Fibroblast of the conjunctiva (primary cell): ENCODE results near the gene GSTA1.
"Not testable (repeated sequence)": the region's sequence is repeated elsewhere in the genome, so short reads cannot be mapped to it uniquely, and the experiment has no call there.

ENCODE experiments used
- DNase-seq: peaks from one replicate; pipeline ENCODE4 v3.0.0-alpha.2; 2010; ENCODE audit warnings: low read depth

The GSTA1 gene

DNA sequence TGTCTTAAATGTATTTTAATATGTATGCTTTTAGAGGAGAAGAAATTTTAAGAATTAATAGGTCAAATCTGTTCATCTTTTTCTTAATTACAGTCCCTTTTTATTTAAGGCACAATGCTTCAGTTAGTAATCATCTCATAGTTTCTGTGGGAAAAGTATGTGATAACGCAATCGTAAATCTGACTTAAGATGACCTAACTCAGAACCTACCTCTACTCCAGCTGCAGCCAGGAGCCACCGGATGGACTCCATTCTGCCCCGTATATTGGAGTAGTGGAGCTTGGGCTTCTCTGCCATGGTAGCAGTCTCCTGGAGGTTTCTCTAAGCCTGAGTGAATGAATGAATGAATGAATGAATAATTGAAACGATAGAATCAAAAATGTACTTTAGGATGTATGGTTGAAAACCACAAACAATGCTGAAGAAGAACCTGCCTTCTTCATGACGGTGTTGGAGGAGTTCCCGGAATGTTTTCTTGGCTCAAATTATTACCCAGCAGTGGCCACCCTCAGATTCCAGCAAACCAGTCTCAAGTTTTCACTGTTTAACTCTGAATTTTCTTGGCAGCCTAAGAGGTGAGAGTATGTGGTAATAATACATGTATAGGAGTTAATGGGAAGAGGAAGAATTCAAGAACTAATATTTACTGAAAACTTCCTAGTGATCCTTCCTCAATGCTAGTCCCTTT, 45.8 kb downstream of the GSTA1 start:
- not testable (repeated sequence) for DNase-seq

- DNase-seq: no peak
Measured at GRCh38 chr6:52754443-52754842, 49.2 kb downstream of the GSTA1 start.

GRCh38 chr6:52753137-52753536, 50.5 kb downstream of the GSTA1 start:
- DNase-seq: not testable (repeated sequence)

DNA sequence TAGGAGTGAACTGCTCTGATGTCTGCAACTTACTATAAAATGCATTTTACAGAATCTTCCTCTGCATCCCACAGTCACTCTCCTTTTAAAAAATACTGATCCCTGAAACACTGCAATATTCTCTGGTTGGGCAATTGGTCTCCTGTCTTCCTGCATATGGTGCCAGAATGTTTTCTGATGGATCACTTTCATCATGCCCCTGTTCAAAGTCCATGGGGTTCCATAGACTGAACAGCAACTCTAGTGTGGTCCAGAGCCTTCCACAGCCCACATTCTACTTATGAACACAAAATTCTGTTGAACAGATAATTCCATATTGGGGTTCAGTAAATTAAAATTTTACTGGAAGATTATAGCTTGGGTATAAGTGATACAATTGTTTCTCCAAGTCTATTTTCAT, 51.3 kb downstream of the GSTA1 start:
- DNase-seq: no peak

- no peak for DNase-seq
Measured at GRCh38 chr6:52749556-52750152, 54.0 kb downstream of the GSTA1 start.

GRCh38 chr6:52747301-52747700, 56.3 kb downstream of the GSTA1 start:
- not testable (repeated sequence) for DNase-seq

DNA sequence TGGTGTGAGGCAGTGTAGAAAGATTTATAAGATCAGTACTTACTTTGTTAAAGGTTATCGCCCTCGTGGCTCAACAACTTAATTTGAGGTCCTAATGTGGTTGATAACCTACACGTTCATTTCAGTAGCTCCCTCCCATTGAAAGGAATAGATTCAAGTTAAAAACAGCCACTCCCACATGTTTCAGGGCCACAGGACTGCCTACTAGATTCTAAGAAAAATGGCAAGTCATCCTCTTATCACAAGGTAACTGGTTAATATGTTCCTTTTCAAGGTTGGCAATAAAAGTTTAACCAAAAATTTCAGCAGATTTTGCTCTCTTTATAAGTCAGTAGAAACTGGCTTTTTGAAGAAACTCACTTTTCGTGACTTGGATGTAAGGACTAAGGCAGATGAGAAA, 57.4 kb downstream of the GSTA1 start:
- no peak for DNase-seq

DNA sequence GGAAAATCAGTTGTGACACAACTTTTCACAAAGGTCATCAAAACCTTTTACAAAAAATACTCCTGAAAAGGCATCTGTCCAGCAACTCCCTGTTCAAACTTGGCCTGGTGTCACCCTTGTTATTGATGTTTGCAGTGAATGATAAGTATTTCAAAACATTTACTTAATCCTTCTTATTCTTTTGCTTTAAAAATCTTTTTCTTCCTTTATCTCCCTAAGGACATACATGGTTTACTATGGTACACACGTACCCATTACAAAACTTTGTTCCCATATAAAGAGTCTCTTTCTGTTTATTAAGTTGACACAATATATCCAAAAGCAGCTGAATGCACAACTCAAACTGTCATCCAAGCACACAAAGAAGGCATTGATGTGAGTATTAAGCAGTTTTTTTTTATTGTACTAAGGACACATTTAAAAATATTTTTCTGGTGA, 57.8 kb downstream of the GSTA1 start:
- DNase-seq: no peak

DNA sequence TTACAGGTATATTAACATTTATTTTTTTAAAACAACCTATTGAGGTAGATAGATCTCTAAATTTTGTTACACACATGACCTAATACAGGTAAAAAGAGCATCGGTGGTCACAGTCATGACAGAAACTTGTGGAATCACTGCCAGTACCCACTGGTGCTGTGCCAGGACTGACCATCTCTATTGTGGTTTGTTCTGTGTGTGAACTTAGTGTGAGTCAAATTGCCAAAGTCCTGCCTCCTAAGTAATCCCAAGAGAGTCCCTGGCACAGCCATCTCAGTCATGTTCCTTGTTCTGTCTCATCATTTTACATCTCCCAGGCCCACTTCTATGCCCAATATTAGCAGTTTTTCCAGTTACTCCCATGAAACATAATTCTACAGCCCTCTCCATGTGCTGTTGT, 61.7 kb downstream of the GSTA1 start:
- DNase-seq: no peak
